Endodermal cell (in vitro differentiated cells): ENCODE measurements around the gene SNX9. TPM values are rescaled to one million over a fixed set of nuclear protein-coding genes. Genes with fewer than 3 reads are reported as not detected.
A peak's percentile ranks its signal among the peaks of the same experiment; 100 is the strongest.

Experiments
- DNase-seq: peaks from one replicate; pipeline ENCODE4 v3.0.0-alpha.2; 2017
- H3K27ac ChIP-seq: 2 replicates; pipeline ENCODE4 v1.5.1; 2013; ENCODE audit warnings: mild to moderate bottlenecking, low read depth, low read length, moderate library complexity
- H3K27me3 ChIP-seq: 2 replicates; pipeline ENCODE4 v1.6.1; 2013; ENCODE audit warnings: mild to moderate bottlenecking, low read length, moderate library complexity; ENCODE audit not compliant: insufficient read depth, control insufficient read depth, poor library complexity, severe bottlenecking
- H3K36me3 ChIP-seq: 2 replicates; pipeline ENCODE4 v1.7.0; 2013; ENCODE audit warnings: mild to moderate bottlenecking, low read length, moderate library complexity; ENCODE audit not compliant: control insufficient read depth, insufficient read depth
- H3K4me1 ChIP-seq: one replicate; pipeline ENCODE4 v1.7.0; 2013; ENCODE audit warnings: low read length; ENCODE audit not compliant: control insufficient read depth, insufficient read depth
- H3K4me3 ChIP-seq: 2 replicates; pipeline ENCODE4 v1.5.1; 2013; ENCODE audit warnings: mild to moderate bottlenecking, low read length, moderate library complexity
- H3K9ac ChIP-seq: 2 replicates; pipeline ENCODE4 v1.6.1; 2013; ENCODE audit warnings: mild to moderate bottlenecking, low read length, moderate library complexity; ENCODE audit not compliant: poor library complexity, severe bottlenecking; ENCODE audit errors: extremely low read depth
- H3K9me3 ChIP-seq: 2 replicates; pipeline ENCODE4 v1.6.1; 2013; ENCODE audit warnings: mild to moderate bottlenecking, low read length, moderate library complexity; ENCODE audit not compliant: control insufficient read depth
- H3K27ac Mint-ChIP-seq: 2 replicates; pipeline ENCODE4 v1.8.0; 2020; ENCODE audit warnings: mixed read lengths
- H3K27me3 Mint-ChIP-seq: 2 replicates; pipeline ENCODE4 v1.8.0; 2021; ENCODE audit warnings: mild to moderate bottlenecking, mixed read lengths; ENCODE audit not compliant: insufficient read depth
- H3K36me3 Mint-ChIP-seq: 2 replicates; pipeline ENCODE4 v1.8.0; 2020; ENCODE audit warnings: low read depth, mixed read lengths
- H3K4me1 Mint-ChIP-seq: 2 replicates; pipeline ENCODE4 v1.8.0; 2020; ENCODE audit warnings: mixed read lengths
- H3K4me3 Mint-ChIP-seq: 2 replicates; pipeline ENCODE4 v1.8.0; 2020; ENCODE audit warnings: mild to moderate bottlenecking, moderate library complexity, mixed read lengths
- H3K9me3 Mint-ChIP-seq: 2 replicates; pipeline ENCODE4 v1.8.0; 2020; ENCODE audit warnings: mild to moderate bottlenecking, mixed read lengths
- CTCF ChIP-seq: fragments of 200-600 bp; sonication (generic); conservative IDR thresholded peaks from 2 replicates; pipeline ENCODE4 v1.5.0; 2021; ENCODE audit warnings: antibody characterized with exemption, mild to moderate bottlenecking
- WGBS, 2 experiments: methylation state at CpG; one replicate each; pipeline versions ENCODE4 v1.1.5 to v1.1.7; 2013; ENCODE audit warnings: missing lambda C conversion rate in 2 of 2, mixed read lengths in 1 of 2; ENCODE audit not compliant: insufficient coverage in 1 of 2, insufficient read length in 1 of 2; 5-methylcytosine and 5-hydroxymethylcytosine counted together
- total RNA-seq, 2 donors: library from RNA; stranded (reverse); fragmentation: NEBNext Ultra II Directional in 1 of 2; extraction: Animal tissue kit (Norgen Biotek cat#: 25700) in 1 of 2; gene quantifications; 2 replicates in 1 of 2; 3 replicates in 1 of 2; pipeline ENCODE4 v1.2.1, GENCODE V29; 2021

The SNX9 gene
- total RNA-seq, 2 donors from 2014 or later = 30.6 to 33.0 TPM

DNA sequence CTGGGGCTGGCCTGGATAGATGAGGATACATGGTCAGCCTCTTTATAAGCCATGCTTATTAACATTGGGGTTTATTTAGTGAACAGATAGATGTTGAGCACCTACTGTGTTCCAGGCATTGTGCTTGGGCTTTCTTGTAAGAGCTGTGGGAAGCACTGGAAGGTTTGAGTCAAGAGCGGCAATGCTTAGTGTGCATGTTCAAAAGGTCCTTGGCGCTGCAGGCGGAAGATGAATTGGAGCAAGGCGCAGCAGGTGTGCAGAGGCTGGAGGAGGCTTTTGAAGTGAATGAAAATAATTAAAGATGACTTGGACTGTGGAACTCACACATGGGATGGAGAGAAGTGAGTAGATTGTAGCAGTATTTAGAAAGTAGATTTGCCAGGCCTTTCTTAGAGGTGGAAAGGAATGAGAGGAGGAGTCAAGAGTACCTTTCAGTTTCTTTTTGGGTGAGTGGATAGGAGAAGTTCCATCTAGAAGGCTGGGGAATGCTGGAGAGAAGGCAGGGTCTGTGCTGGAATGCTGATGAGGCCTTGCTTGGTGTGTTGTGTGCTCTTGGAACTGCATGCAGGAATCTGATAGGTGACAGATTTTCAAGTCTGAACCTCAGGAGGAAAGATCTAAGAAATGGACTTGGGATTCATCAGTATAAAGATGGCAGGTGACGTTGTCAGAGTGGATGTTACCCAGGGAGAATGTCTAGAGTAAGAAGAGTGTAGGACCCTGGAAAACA, 26.4 kb downstream of the SNX9 start:
- Mint-ChIP-seq H3K27me3 (no peaks in the 10 kb centered on the region), H3K4me1 (peaks cover 38% of the 10 kb centered on the region), H3K36me3 (peaks cover 13% of the 10 kb centered on the region), H3K27ac (peak overlapping the region; percentile 24), H3K9me3 (peaks cover 17% of the 10 kb centered on the region), H3K4me3 (no peak overlapping the region)
- TF ChIP-seq CTCF = no peak
- peaks cover 25% of the 10 kb centered on the region for H3K9me3 ChIP-seq
- no peak overlapping the region for H3K27ac ChIP-seq
- 92 to 94% methylated on average over 5 of the region's 5 CpGs for WGBS, 2 experiments
- H3K36me3 ChIP-seq = peaks cover 4% of the 10 kb centered on the region
- H3K9ac ChIP-seq = no peak overlapping the region
- H3K4me1 ChIP-seq = no peaks in the 10 kb centered on the region
- H3K27me3 ChIP-seq = no peaks in the 10 kb centered on the region
- no peak overlapping the region for H3K4me3 ChIP-seq
- DNase-seq = peak; percentile 43

DNA sequence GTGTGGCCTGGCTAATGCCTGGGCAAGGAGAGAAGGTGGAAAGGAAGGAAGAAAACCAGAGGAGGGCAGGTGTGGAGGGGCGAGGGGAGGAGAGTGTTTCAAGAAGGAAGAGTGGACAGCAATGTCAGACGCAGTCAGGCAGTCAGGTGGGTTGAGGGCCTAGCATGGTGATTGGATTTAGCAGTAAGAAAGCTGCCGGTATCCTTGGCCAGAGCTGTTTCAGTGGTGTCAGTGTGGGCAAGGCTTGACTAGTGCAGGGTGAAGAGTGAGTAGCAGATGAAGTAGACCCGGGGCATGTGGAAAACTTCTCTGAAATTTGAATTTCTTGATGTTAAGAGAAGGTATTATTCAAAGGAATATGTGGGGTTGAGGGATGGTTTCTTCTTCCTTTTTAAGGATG, 27.0 kb downstream of the SNX9 start:
- peaks cover 4% of the 10 kb centered on the region for H3K36me3 ChIP-seq
- WGBS, 2 experiments = 93 to 100% methylated on average over 3 to 4 of the region's 4 CpGs
- no peak overlapping the region for H3K9ac ChIP-seq
- Mint-ChIP-seq H3K27me3 (no peaks in the 10 kb centered on the region), H3K4me3 (no peak overlapping the region), H3K9me3 (peaks cover 17% of the 10 kb centered on the region), H3K27ac (peak overlapping the region; percentile 24), H3K36me3 (peaks cover 13% of the 10 kb centered on the region), H3K4me1 (peaks cover 38% of the 10 kb centered on the region)
- peak; percentile 41 for DNase-seq
- H3K4me1 ChIP-seq = no peaks in the 10 kb centered on the region
- no peak overlapping the region for H3K27ac ChIP-seq
- no peak for TF ChIP-seq CTCF
- peaks cover 25% of the 10 kb centered on the region for H3K9me3 ChIP-seq
- H3K27me3 ChIP-seq = no peaks in the 10 kb centered on the region
- H3K4me3 ChIP-seq = no peak overlapping the region

GRCh38 chr6:157853018-157853805, 30.2 kb downstream of the SNX9 start:
- H3K27me3 ChIP-seq = no peaks in the 10 kb centered on the region
- H3K27ac ChIP-seq = no peak overlapping the region
- Mint-ChIP-seq H3K36me3 (peaks cover 13% of the 10 kb centered on the region), H3K4me3 (no peak overlapping the region), H3K9me3 (peaks cover 17% of the 10 kb centered on the region), H3K4me1 (peaks cover 26% of the 10 kb centered on the region), H3K27ac (no peak overlapping the region), H3K27me3 (no peaks in the 10 kb centered on the region)
- TF ChIP-seq CTCF = no peak
- DNase-seq = no peak
- peaks cover 25% of the 10 kb centered on the region for H3K9me3 ChIP-seq
- peak overlapping the region; percentile 53 for H3K4me3 ChIP-seq
- 94 to 96% methylated on average over 2 of the region's 2 CpGs for WGBS, 2 experiments
- no peak overlapping the region for H3K9ac ChIP-seq
- H3K4me1 ChIP-seq = no peaks in the 10 kb centered on the region
- peaks cover 4% of the 10 kb centered on the region for H3K36me3 ChIP-seq
